Esophagus squamous epithelium (tissue), 5 donors: ENCODE data around the gene RASA3. TPM values are rescaled to one million over a fixed set of nuclear protein-coding genes. Genes with fewer than 3 reads are reported as not detected.

ENCODE experiments used
- DNase-seq: peaks from one replicate; lab custom pipeline; 2025; lab: John Stamatoyannopoulos, UW
- H3K27ac ChIP-seq, 4 donors: fragments of 200-600 bp; sonication (generic); one replicate each; pipeline ENCODE4 v1.5.1; 2016 to 2019; ENCODE audit warnings: mild to moderate bottlenecking in 1 of 4
- H3K27me3 ChIP-seq, 4 donors: fragments of 200-600 bp; sonication (generic); 1 replicate in 3 of 4; 2 replicates in 1 of 4; pipeline versions ENCODE4 v1.5.1 to v1.6.0; 2017 to 2021; ENCODE audit warnings: antibody characterized with exemption in 1 of 4
- H3K36me3 ChIP-seq, 3 donors: fragments of 200-600 bp; sonication (generic); one replicate each; pipeline ENCODE4 v1.5.1; 2016 to 2019
- H3K4me1 ChIP-seq, 3 donors: fragments of 200-600 bp; sonication (generic); one replicate each; pipeline ENCODE4 v1.5.1; 2017 to 2019
- H3K4me3 ChIP-seq, 4 donors: fragments of 200-600 bp; sonication (generic); 1 replicate in 3 of 4; 2 replicates in 1 of 4; pipeline ENCODE4 v1.5.1; 2016 to 2019; ENCODE audit warnings: mild to moderate bottlenecking in 2 of 4, moderate library complexity in 1 of 4
- H3K9me3 ChIP-seq, 3 donors: fragments of 200-600 bp; sonication (generic); one replicate each; pipeline ENCODE4 v1.5.1; 2016 to 2019
- CTCF ChIP-seq, 6 experiments: fragments of 450-650 bp in 4 of 6; fragments of 200-600 bp in 2 of 6; sonication (generic) in 2 of 6; IDR thresholded peaks; one replicate each; pipeline ENCODE4 v1.5.1; 2016 to 2019; ENCODE audit warnings: antibody characterized with exemption in 6 of 6, mild to moderate bottlenecking in 4 of 6, moderate library complexity in 4 of 6
- POLR2A ChIP-seq, 4 donors: fragments of 450-650 bp; IDR thresholded peaks; one replicate each; pipeline ENCODE4 v1.6.1; 2017; ENCODE audit warnings: antibody characterized with exemption in 4 of 4, mild to moderate bottlenecking in 4 of 4, moderate library complexity in 3 of 4
- WGBS, 2 donors: methylation state at CpG; one replicate each; pipeline ENCODE4 v1.1.5; 2018; 5-methylcytosine and 5-hydroxymethylcytosine counted together
- intact Hi-C: fragments of 100-400 bp; cut with DNase I; formaldehyde crosslinking; loops from one replicate; pipeline ENCODE4 v1.15.0; 2022
- total RNA-seq, 4 donors: library from RNA; depleted of rRNA; stranded (reverse); fragments of >200 nt; gene quantifications; one replicate each; pipeline ENCODE4 v1.1.0, GENCODE V29; 2016
- donor health status: DM: yes; HTN: yes; CAD: no.

Gene RASA3
- total RNA-seq, 4 donors from 2014 or later = 1.4 to 8.8 (median 3.1) TPM

GRCh38 chr13:114122591-114123211 lies 9.7 kb downstream of the RASA3 start:
- Histone ChIP-seq H3K4me1 (peaks cover 13 to 71% (median 18%) of the 10 kb centered on the region in 3 donors), H3K9me3 (no peaks in the 10 kb centered on the region), H3K4me3 (no peak overlapping the region), H3K27ac (peak overlapping the region in 2 of 4 donors; percentile 26 to 33), H3K27me3 (no peaks in the 10 kb centered on the region), H3K36me3 (no peaks in the 10 kb centered on the region)
- TF ChIP-seq POLR2A (IDR thresholded peaks at IDR 0.05) (no peak), CTCF (IDR thresholded peaks at IDR 0.05) (no peak)
- DNase-seq = no peak
- 89% methylated on average over 15 of the region's 26 CpGs; no CpG with 5 or more reads in 1 of the 2 donors for WGBS, 2 donors
- intact Hi-C loops = no loop called here

- H3K9me3 ChIP-seq = no peaks in the 10 kb centered on the region
- peak overlapping the region in 2 of 4 donors; percentile 24 to 33 for H3K27ac ChIP-seq
- DNase-seq = no peak
- TF ChIP-seq POLR2A (IDR thresholded peaks at IDR 0.05) (no peak), CTCF (IDR thresholded peaks at IDR 0.05) (no peak)
- H3K36me3 ChIP-seq = no peaks in the 10 kb centered on the region
- no peaks in the 10 kb centered on the region for H3K27me3 ChIP-seq
- peaks cover 11 to 66% (median 16%) of the 10 kb centered on the region in 3 donors for H3K4me1 ChIP-seq
- no peak overlapping the region for H3K4me3 ChIP-seq
- WGBS, 2 donors = 17% methylated on average over 1 of the region's 11 CpGs; no CpG with 5 or more reads in 1 of the 2 donors
- intact Hi-C loops = no loop called here
These were observed 10.3 kb downstream of the RASA3 start for GRCh38 chr13:114122127-114122511.

- no peaks in the 10 kb centered on the region for H3K36me3 ChIP-seq
- no peak overlapping the region for H3K4me3 ChIP-seq
- H3K9me3 ChIP-seq = no peaks in the 10 kb centered on the region
- DNase-seq = no peak
- peaks cover 11 to 61% (median 16%) of the 10 kb centered on the region in 3 donors for H3K4me1 ChIP-seq
- WGBS, 2 donors = 82 to 86% methylated on average over 7 to 12 of the region's 24 CpGs
- intact Hi-C loops = no loop called here
- peak overlapping the region in 3 of 4 donors; percentile 33 to 74 (median 64) for H3K27ac ChIP-seq
- no peak for TF ChIP-seq CTCF (IDR thresholded peaks at IDR 0.05)
- TF ChIP-seq POLR2A (IDR thresholded peaks at IDR 0.05) = no peak
- H3K27me3 ChIP-seq = no peaks in the 10 kb centered on the region
These were observed 10.8 kb downstream of the RASA3 start for GRCh38 chr13:114121496-114122126.

GRCh38 chr13:114121031-114121430 lies 11.4 kb downstream of the RASA3 start:
- intact Hi-C loops = no loop called here

More at GRCh38 chr13:114121031-114121430, 11.4 kb downstream of the RASA3 start:
- TF ChIP-seq CTCF (IDR thresholded peaks at IDR 0.05) (no peak), POLR2A (IDR thresholded peaks at IDR 0.05) (no peak)
- WGBS, 2 donors = 79 to 86% methylated on average over 12 of the region's 12 CpGs
- no peak for DNase-seq
- H3K9me3 ChIP-seq = no peaks in the 10 kb centered on the region
- H3K27me3 ChIP-seq = no peaks in the 10 kb centered on the region
- H3K27ac ChIP-seq = peak overlapping the region in 3 of 4 donors; percentile 64 to 74 (median 65)
- no peak overlapping the region for H3K4me3 ChIP-seq
- H3K4me1 ChIP-seq = peaks cover 11 to 61% (median 16%) of the 10 kb centered on the region in 3 donors
- H3K36me3 ChIP-seq = no peaks in the 10 kb centered on the region
